Lower leg skin (tissue), 4 donors: ENCODE data around the gene GFPT1. TPM values are rescaled to one million over a fixed set of nuclear protein-coding genes. Genes with fewer than 3 reads are reported as not detected.

ENCODE experiments used
- DNase-seq, 2 donors: peaks; one replicate each; pipeline ENCODE4 v3.0.0-alpha.2; 2019; ENCODE audit warnings: low spot score in 2 of 2
- H3K4me3 ChIP-seq: fragments of 200-600 bp; sonication (generic); 2 replicates; pipeline ENCODE4 v1.5.1; 2017; ENCODE audit warnings: mild to moderate bottlenecking, low read depth; ENCODE audit not compliant: poor library complexity, severe bottlenecking
- CTCF ChIP-seq, 3 donors: fragments of 450-650 bp; IDR thresholded peaks; one replicate each; pipeline ENCODE4 v1.5.1; 2016; ENCODE audit warnings: antibody characterized with exemption in 3 of 3, mild to moderate bottlenecking in 3 of 3, moderate library complexity in 2 of 3
- POLR2A ChIP-seq, 2 donors: fragments of 450-650 bp; IDR thresholded peaks; one replicate each; pipeline ENCODE4 v1.6.1; 2016 to 2017; ENCODE audit warnings: antibody characterized with exemption in 2 of 2, mild to moderate bottlenecking in 1 of 2, moderate library complexity in 1 of 2
- WGBS, 2 donors: methylation state at CpG; one replicate each; pipeline ENCODE4 v1.1.5; 2018; 5-methylcytosine and 5-hydroxymethylcytosine counted together
- intact Hi-C: fragments of 100-400 bp; cut with DNase I; formaldehyde crosslinking; loops from one replicate; pipeline ENCODE4 v1.15.0; 2023; ENCODE audit warnings: low total_unique reads
- total RNA-seq, 4 donors: library from RNA; depleted of rRNA; stranded (reverse); fragments of >200 nt; gene quantifications; one replicate each; pipeline ENCODE4 v1.1.0, GENCODE V29; 2016

Gene GFPT1
- total RNA-seq, 4 donors from 2014 or later, result 9.5 to 12.4 (median 11.2) TPM

DNA sequence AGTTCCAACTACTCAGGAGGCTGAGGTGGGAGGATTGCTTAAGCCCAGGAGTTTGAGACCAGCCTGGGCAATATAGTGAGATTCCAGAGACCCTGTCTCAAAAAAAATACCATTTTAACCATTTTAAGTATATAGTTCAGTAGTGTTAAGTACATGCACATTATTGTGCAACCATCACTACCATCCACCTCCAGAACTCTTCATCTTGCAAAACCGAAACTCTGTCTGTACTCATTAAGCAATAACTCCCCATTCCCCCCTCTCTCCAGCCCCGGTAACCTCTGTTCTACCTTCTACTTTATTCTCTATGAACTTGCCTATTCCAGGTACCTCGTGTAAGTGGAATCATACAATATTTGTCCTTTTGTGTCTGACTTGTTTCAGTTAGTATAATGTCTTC, 86.4 kb downstream of the GFPT1 start:
- no peak for TF ChIP-seq POLR2A (IDR thresholded peaks at IDR 0.05)
- no peak for TF ChIP-seq CTCF (IDR thresholded peaks at IDR 0.05)
- H3K4me3 ChIP-seq, result no peak overlapping the region
- WGBS, 2 donors, result 78 to 86% methylated on average over 3 of the region's 3 CpGs
- intact Hi-C loops, result no loop called here
- no peak for DNase-seq

DNA sequence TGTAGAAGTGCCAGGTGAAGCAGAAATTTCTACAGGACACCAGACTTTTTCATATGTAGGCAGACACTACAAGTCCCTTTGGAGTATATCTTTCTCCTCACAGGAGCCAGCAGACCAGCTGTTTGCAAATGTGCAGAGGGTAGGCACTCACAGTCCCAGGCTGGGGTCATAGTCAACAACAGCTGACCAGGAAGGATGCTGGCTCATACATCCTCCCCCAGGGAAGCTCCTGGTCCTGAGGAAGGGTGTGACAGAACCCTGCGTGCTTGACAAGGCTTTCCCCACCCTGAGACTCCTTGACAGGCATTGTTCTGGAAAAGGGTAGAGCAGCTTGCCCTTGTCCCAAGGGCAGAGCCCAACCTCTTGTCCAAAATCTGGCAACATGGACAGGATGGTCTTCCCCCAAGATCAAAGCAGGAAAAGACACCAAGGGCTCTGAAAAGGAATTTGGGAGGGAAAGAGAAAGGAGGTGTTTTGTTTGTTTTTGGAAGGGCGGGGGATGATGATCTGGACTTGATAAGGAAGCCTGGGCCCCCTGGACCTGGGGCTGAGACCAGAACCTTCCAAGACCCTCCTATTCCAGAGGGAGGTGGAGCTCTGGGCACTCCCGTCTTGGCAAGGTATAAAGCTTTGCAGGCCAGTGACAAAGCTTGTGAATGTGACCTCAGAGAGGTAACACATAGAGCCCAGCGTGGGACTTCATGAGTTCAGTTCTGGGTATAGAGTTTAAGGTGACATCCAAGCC, 87.1 kb downstream of the GFPT1 start:
- TF ChIP-seq CTCF (IDR thresholded peaks at IDR 0.05) (no peak), POLR2A (IDR thresholded peaks at IDR 0.05) (no peak)
- intact Hi-C loops, result no loop called here
- 47 to 60% methylated on average over 3 to 4 of the region's 4 CpGs for WGBS, 2 donors
- no peak for DNase-seq
- H3K4me3 ChIP-seq, result no peak overlapping the region

- intact Hi-C loops, result no loop called here
- WGBS, 2 donors, result 65 to 75% methylated on average over 4 of the region's 4 CpGs
- no peak overlapping the region for H3K4me3 ChIP-seq
- no peak for DNase-seq
- TF ChIP-seq CTCF (IDR thresholded peaks at IDR 0.05), result no peak
- no peak for TF ChIP-seq POLR2A (IDR thresholded peaks at IDR 0.05)
Observed at GRCh38 chr2:69298862-69299261, 88.2 kb downstream of the GFPT1 start.

DNA sequence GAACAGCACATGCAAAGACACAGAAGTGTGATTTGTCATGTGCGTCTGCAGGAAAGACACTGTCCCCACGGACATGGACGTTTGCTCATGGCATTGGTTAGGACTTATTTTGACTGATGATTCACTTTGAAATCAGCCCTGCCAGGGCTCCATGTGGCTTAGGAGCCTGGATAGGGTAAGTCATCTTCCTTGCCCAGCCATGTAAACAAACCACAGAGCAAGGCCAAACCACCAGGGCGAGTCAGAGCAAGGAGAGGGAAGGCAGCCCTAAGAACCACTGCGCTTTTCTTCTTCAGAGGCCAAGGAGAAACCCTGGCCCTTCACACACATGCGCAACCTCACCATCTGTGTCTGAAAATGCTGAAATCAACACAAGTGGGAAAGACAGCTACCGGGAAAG, 88.8 kb downstream of the GFPT1 start:
- intact Hi-C loops, result no loop called here
- TF ChIP-seq CTCF (IDR thresholded peaks at IDR 0.05), result no peak
- TF ChIP-seq POLR2A (IDR thresholded peaks at IDR 0.05), result no peak
- 33 to 51% methylated on average over 7 of the region's 7 CpGs for WGBS, 2 donors
- peak in 1 of 2 donors; percentile 45 for DNase-seq
- H3K4me3 ChIP-seq, result no peak overlapping the region

DNA sequence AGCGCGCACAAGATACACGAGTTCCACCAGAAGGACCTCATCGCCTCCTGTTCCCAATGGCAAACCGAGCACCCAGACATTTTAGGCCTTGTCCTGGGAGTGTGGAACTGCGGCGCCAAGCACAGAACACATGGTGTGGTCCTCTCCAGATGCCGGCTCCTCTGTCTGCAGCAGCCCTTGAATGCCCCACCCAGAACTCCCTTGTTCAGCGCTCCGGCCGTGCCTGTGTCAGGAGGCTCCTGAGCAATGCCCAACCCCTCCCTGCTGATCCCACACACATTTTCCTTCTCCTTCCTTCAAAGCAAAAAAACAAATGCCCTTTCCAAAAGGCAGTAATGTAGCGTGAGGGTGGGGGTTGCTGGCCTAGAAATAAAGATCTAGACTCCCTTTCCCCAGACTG, 89.8 kb downstream of the GFPT1 start:
- DNase-seq, result peak in 1 of 2 donors; percentile 81
- intact Hi-C loops, result no loop called here
- TF ChIP-seq CTCF (IDR thresholded peaks at IDR 0.05), result no peak
- no peak for TF ChIP-seq POLR2A (IDR thresholded peaks at IDR 0.05)
- 69 to 87% methylated on average over 11 of the region's 12 CpGs for WGBS, 2 donors
- H3K4me3 ChIP-seq, result no peak overlapping the region

DNA sequence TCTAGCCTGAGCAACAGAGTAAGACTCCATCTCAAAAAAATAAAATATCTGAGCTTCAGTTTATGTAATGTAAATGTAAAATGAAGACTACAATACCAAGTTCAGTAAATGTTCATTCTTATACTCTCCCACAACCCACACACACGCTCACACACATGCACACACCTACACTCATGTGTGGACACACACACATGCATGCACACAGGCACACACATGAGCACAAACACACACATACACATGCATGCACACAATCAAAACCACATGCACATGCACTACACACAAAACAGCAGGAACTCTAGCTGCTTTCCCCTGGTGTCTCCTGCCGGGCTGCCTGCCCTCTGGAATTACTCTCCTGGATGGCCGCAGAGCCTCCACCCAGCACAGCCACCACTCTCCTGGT, 90.6 kb downstream of the GFPT1 start:
- 82 to 83% methylated on average over 3 of the region's 3 CpGs for WGBS, 2 donors
- intact Hi-C loops, result no loop called here
- no peak for TF ChIP-seq CTCF (IDR thresholded peaks at IDR 0.05)
- no peak for TF ChIP-seq POLR2A (IDR thresholded peaks at IDR 0.05)
- DNase-seq, result no peak
- H3K4me3 ChIP-seq, result no peak overlapping the region
